ENCODE data around the gene MAPK14.

- TF ChIP-seq EGR1 (IDR thresholded peaks at IDR 0.05; ENCODE audit: low read depth in 2 of 2), result no peak
- TF ChIP-seq RXRA (IDR thresholded peaks at IDR 0.05), result no peak
- TF ChIP-seq CTCF (IDR thresholded peaks at IDR 0.05; ENCODE audit: low read depth, low read length, missing input control), result no peak
- TF ChIP-seq YY1 (IDR thresholded peaks at IDR 0.05), result no peak
- no peak for TF ChIP-seq REST (IDR thresholded peaks at IDR 0.05)
- TF ChIP-seq, protein P1, sequence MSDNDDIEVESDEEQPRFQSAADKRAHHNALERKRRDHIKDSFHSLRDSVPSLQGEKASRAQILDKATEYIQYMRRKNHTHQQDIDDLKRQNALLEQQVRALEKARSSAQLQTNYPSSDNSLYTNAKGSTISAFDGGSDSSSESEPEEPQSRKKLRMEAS (IDR thresholded peaks at IDR 0.05), result no peak
These were observed 11.5 kb downstream of the MAPK14 start for GRCh38 chr6:36039112-36039511.
